H9 (cell line): ENCODE results near the gene TSPEAR. TPM values are rescaled to one million over a fixed set of nuclear protein-coding genes. Genes with fewer than 3 reads are reported as not detected.

Experiments used
- DNase-seq: peaks from one replicate; pipeline ENCODE4 v3.0.0-alpha.2; 2017
- H2AFZ ChIP-seq: one replicate; pipeline ENCODE4 v1.6.1; 2013; ENCODE audit warnings: mild to moderate bottlenecking, low read length, control low read depth, moderate library complexity
- H2AK5ac ChIP-seq: 2 replicates; pipeline ENCODE4 v1.6.1; 2013; ENCODE audit warnings: low read length, control low read depth, mixed read lengths; ENCODE audit not compliant: insufficient read length
- H2BK120ac ChIP-seq: one replicate; pipeline ENCODE4 v1.6.1; 2013; ENCODE audit warnings: low read depth, mild to moderate bottlenecking, low read length, control low read depth, inconsistent platforms; ENCODE audit not compliant: poor library complexity, severe bottlenecking
- H2BK12ac ChIP-seq: 2 replicates; pipeline ENCODE4 v1.6.1; 2013; ENCODE audit warnings: low read length, control low read depth, mixed read lengths, low read depth; ENCODE audit not compliant: insufficient read length
- H2BK15ac ChIP-seq: 2 replicates; pipeline ENCODE4 v1.6.1; 2013; ENCODE audit warnings: low read depth, low read length, control low read depth
- H2BK20ac ChIP-seq: one replicate; pipeline ENCODE4 v1.6.1; 2013; ENCODE audit warnings: low read depth, mild to moderate bottlenecking, low read length, control low read depth, inconsistent platforms; ENCODE audit not compliant: poor library complexity, severe bottlenecking
- H2BK5ac ChIP-seq: 2 replicates; pipeline ENCODE4 v1.6.1; 2013; ENCODE audit warnings: low read length, control low read depth, mixed read lengths; ENCODE audit not compliant: insufficient read length
- H3K14ac ChIP-seq: 2 replicates; pipeline ENCODE4 v1.6.1; 2013; ENCODE audit warnings: low read length, control low read depth; ENCODE audit not compliant: insufficient read depth
- H3K18ac ChIP-seq: 2 replicates; pipeline ENCODE4 v1.6.1; 2013; ENCODE audit warnings: low read depth, mild to moderate bottlenecking, mixed read lengths, low read length, control low read depth; ENCODE audit not compliant: insufficient read length
- H3K23ac ChIP-seq: 2 replicates; pipeline ENCODE4 v1.6.1; 2013; ENCODE audit warnings: low read length, control low read depth, mixed read lengths, low read depth; ENCODE audit not compliant: insufficient read length
- H3K23me2 ChIP-seq: 2 replicates; pipeline ENCODE4 v1.6.1; 2013; ENCODE audit warnings: low read depth, mild to moderate bottlenecking, mixed read lengths, low read length, control low read depth; ENCODE audit not compliant: insufficient read length, poor library complexity, severe bottlenecking
- H3K27ac ChIP-seq: 2 replicates; pipeline ENCODE4 v1.5.1; 2013; ENCODE audit warnings: low read length, control low read depth, mixed read lengths, low read depth; ENCODE audit not compliant: insufficient read length
- H3K27me3 ChIP-seq: 2 replicates; pipeline ENCODE4 v1.6.1; 2013; ENCODE audit warnings: low read length, control low read depth, inconsistent platforms; ENCODE audit not compliant: insufficient read depth
- H3K4ac ChIP-seq: 2 replicates; pipeline ENCODE4 v1.6.1; 2013; ENCODE audit warnings: low read depth, mild to moderate bottlenecking, control low read depth, inconsistent platforms, low read length, moderate library complexity
- H3K4me1 ChIP-seq: 2 replicates; pipeline ENCODE4 v1.6.1; 2013; ENCODE audit warnings: low read length, control low read depth, inconsistent platforms; ENCODE audit not compliant: insufficient read depth
- H3K4me2 ChIP-seq: 2 replicates; pipeline ENCODE4 v1.6.1; 2013; ENCODE audit warnings: low read length, control low read depth, mixed read lengths; ENCODE audit not compliant: insufficient read length, insufficient read depth
- H3K56ac ChIP-seq: 2 replicates; pipeline ENCODE4 v1.6.1; 2013; ENCODE audit warnings: low read depth, mild to moderate bottlenecking, mixed read lengths, low read length, control low read depth; ENCODE audit not compliant: insufficient read length
- H3K79me1 ChIP-seq: 2 replicates; pipeline ENCODE4 v1.6.1; 2013; ENCODE audit warnings: low read depth, mild to moderate bottlenecking, moderate library complexity, low read length, control low read depth, inconsistent platforms; ENCODE audit not compliant: insufficient read depth, poor library complexity, severe bottlenecking
- H3K79me2 ChIP-seq: 2 replicates; pipeline ENCODE4 v1.6.1; 2013; ENCODE audit warnings: low read length, control low read depth, inconsistent platforms; ENCODE audit not compliant: insufficient read depth
- H3K9ac ChIP-seq: 2 replicates; pipeline ENCODE4 v1.6.1; 2013; ENCODE audit warnings: low read length, control low read depth, mixed read lengths; ENCODE audit not compliant: insufficient read length; ENCODE audit errors: extremely low read depth
- H3K9me3 ChIP-seq: one replicate; pipeline ENCODE4 v1.6.1; 2013; ENCODE audit warnings: low read depth, low read length, inconsistent platforms; ENCODE audit not compliant: control insufficient read depth
- H3T11ph ChIP-seq: one replicate; pipeline ENCODE4 v1.6.1; 2013; ENCODE audit warnings: mild to moderate bottlenecking, low read length, control low read depth, inconsistent platforms
- H4K20me1 ChIP-seq: one replicate; pipeline ENCODE4 v1.6.1; 2013; ENCODE audit not compliant: control insufficient read depth, insufficient read length, insufficient read depth
- H4K5ac ChIP-seq: 2 replicates; pipeline ENCODE4 v1.6.1; 2013; ENCODE audit warnings: low read depth, mild to moderate bottlenecking, mixed read lengths, low read length, control low read depth; ENCODE audit not compliant: insufficient read length
- H4K8ac ChIP-seq: replicated peaks from 2 replicates; pipeline ENCODE4 v1.6.1; 2013; ENCODE audit warnings: low read length, control low read depth, mixed read lengths, low read depth; ENCODE audit not compliant: insufficient read length
- H4K91ac ChIP-seq: 2 replicates; pipeline ENCODE4 v1.6.1; 2013; ENCODE audit warnings: low read depth, mild to moderate bottlenecking, moderate library complexity, mixed read lengths, low read length, control low read depth; ENCODE audit not compliant: insufficient read length
- H3K27ac Mint-ChIP-seq, 3 experiments: 2 replicates in 2 of 3; 3 replicates in 1 of 3; pipeline ENCODE4 v1.8.0; 2020 to 2021; ENCODE audit warnings: mixed read lengths in 3 of 3, mild to moderate bottlenecking in 1 of 3, moderate library complexity in 1 of 3
- H3K27me3 Mint-ChIP-seq: 2 replicates; pipeline ENCODE4 v1.8.0; 2021; ENCODE audit warnings: low read depth, mild to moderate bottlenecking, moderate library complexity, mixed read lengths
- H3K36me3 Mint-ChIP-seq, 3 experiments: 2 replicates in 2 of 3; 3 replicates in 1 of 3; pipeline ENCODE4 v1.8.0; 2020 to 2021; ENCODE audit warnings: low read depth in 3 of 3, mixed read lengths in 3 of 3; ENCODE audit not compliant: insufficient read depth in 1 of 3
- H3K4me1 Mint-ChIP-seq, 2 experiments: 2 replicates each; pipeline ENCODE4 v1.8.0; 2020; ENCODE audit warnings: mixed read lengths in 2 of 2
- H3K4me3 Mint-ChIP-seq, 2 experiments: 2 replicates in 1 of 2; 3 replicates in 1 of 2; pipeline ENCODE4 v1.8.0; 2020 to 2021; ENCODE audit warnings: mild to moderate bottlenecking in 2 of 2, mixed read lengths in 2 of 2, moderate library complexity in 1 of 2
- H3K9me3 Mint-ChIP-seq, 2 experiments: 2 replicates in 1 of 2; 3 replicates in 1 of 2; pipeline ENCODE4 v1.8.0; 2020; ENCODE audit warnings: mild to moderate bottlenecking in 2 of 2, mixed read lengths in 2 of 2, moderate library complexity in 1 of 2
- WGBS: extraction: QIAGEN DNeasy Blood & Tissue Kit; methylation state at CpG from one replicate; pipeline ENCODE4 v1.1.7; 2013; ENCODE audit warnings: missing lambda C conversion rate, low lambda C conversion rate, mixed read lengths; ENCODE audit not compliant: insufficient read length; ENCODE audit errors: extremely low coverage; 5-methylcytosine and 5-hydroxymethylcytosine counted together
- total RNA-seq: library from RNA; stranded (reverse); gene quantifications from 2 replicates; pipeline ENCODE4 v1.2.1, GENCODE V29; 2021
- TF ChIP-seq, protein P1 (sequence below): fragments of 200-600 bp; sonication (generic); conservative IDR thresholded peaks from 3 replicates; pipeline ENCODE4 v1.8.0; 2021; ENCODE audit warnings: antibody characterized with exemption, mild to moderate bottlenecking

Gene TSPEAR
- total RNA-seq, 1 experiment from 2014 or later = 1.3 TPM

DNA sequence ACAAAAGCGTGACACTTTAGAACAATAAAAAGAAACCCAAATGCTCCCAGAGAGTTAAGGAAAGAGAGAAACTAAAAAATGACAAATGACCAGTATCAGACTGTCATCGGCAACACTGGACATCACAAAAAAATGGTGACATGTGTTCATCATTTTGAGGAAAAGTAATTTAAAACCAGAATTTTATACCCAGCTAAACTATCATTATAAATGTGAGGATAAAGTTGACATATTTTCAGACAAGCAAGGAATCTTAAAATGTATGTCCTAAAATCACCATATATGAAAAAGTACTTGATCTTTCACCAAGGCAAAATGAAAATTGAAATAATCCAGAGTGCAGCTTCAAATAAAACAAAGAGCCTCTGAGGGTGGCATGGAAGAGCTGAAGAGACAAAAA is 66.5 kb downstream of the TSPEAR start:
- no peak overlapping the region for H2BK5ac ChIP-seq

More for the DNA sequence above, 66.5 kb downstream of the TSPEAR start:
- H4K91ac ChIP-seq = no peak overlapping the region
- H2BK15ac ChIP-seq = no peak overlapping the region
- DNase-seq = no peak
- no peak overlapping the region for H2AK5ac ChIP-seq
- H2BK20ac ChIP-seq = no peak overlapping the region
- no peaks in the 10 kb centered on the region for H3K9me3 ChIP-seq
- no peak overlapping the region for H4K5ac ChIP-seq
- H2AFZ ChIP-seq = no peak overlapping the region
- no CpG with 5 or more reads among the region's 2 CpGs for WGBS
- Mint-ChIP-seq H3K4me1 (peaks cover 13 to 14% of the 10 kb centered on the region in 2 experiments), H3K27me3 (peaks cover 8% of the 10 kb centered on the region), H3K36me3 (peaks cover 9 to 20% (median 16%) of the 10 kb centered on the region in 3 experiments), H3K9me3 (peaks cover 22 to 25% of the 10 kb centered on the region in 2 experiments), H3K4me3 (no peak overlapping the region), H3K27ac (no peak overlapping the region)
- no peak overlapping the region for H2BK120ac ChIP-seq
- no peaks in the 10 kb centered on the region for H3K27me3 ChIP-seq
- H3K79me1 ChIP-seq = no peaks in the 10 kb centered on the region
- H3K56ac ChIP-seq = no peak overlapping the region
- TF ChIP-seq, protein P1, sequence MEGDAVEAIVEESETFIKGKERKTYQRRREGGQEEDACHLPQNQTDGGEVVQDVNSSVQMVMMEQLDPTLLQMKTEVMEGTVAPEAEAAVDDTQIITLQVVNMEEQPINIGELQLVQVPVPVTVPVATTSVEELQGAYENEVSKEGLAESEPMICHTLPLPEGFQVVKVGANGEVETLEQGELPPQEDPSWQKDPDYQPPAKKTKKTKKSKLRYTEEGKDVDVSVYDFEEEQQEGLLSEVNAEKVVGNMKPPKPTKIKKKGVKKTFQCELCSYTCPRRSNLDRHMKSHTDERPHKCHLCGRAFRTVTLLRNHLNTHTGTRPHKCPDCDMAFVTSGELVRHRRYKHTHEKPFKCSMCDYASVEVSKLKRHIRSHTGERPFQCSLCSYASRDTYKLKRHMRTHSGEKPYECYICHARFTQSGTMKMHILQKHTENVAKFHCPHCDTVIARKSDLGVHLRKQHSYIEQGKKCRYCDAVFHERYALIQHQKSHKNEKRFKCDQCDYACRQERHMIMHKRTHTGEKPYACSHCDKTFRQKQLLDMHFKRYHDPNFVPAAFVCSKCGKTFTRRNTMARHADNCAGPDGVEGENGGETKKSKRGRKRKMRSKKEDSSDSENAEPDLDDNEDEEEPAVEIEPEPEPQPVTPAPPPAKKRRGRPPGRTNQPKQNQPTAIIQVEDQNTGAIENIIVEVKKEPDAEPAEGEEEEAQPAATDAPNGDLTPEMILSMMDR = no peak
- peaks cover 2% of the 10 kb centered on the region for H3K23me2 ChIP-seq
- no peak overlapping the region for H3K4me2 ChIP-seq
- no peak overlapping the region for H4K8ac ChIP-seq
- H3K9ac ChIP-seq = no peak overlapping the region
- no peaks in the 10 kb centered on the region for H3K4me1 ChIP-seq
- H3K18ac ChIP-seq = no peak overlapping the region
- H4K20me1 ChIP-seq = no peaks in the 10 kb centered on the region
- no peak overlapping the region for H2BK12ac ChIP-seq
- no peak overlapping the region for H3K14ac ChIP-seq
- H3K27ac ChIP-seq = no peak overlapping the region
- no peak overlapping the region for H3K4ac ChIP-seq
- no peak overlapping the region for H3T11ph ChIP-seq
- no peaks in the 10 kb centered on the region for H3K79me2 ChIP-seq
- H3K23ac ChIP-seq = no peak overlapping the region
